GM23338 (cell line): ENCODE results near the gene PHYKPL. TPM values are rescaled to one million over a fixed set of nuclear protein-coding genes. Genes with fewer than 3 reads are reported as not detected.

ENCODE experiments used
- ATAC-seq: fragments of 200-7000 bp; cut with Tn5 transposase; 3 replicates; pipeline ENCODE4 v1.9.1; 2020
- DNase-seq: peaks from one replicate; pipeline ENCODE4 v3.0.0-alpha.2; 2015; ENCODE audit warnings: low spot score
- H2AFZ ChIP-seq: fragments of 200-600 bp; sonication (generic); 2 replicates; pipeline ENCODE4 v1.8.0; 2016; ENCODE audit warnings: antibody characterized with exemption, mild to moderate bottlenecking, moderate library complexity
- H3F3A ChIP-seq: fragments of 200-600 bp; sonication (generic); replicated peaks from 2 replicates; pipeline ENCODE4 v1.8.0; 2017; ENCODE audit warnings: antibody characterized with exemption, mixed run types, low read depth
- H3K27ac ChIP-seq: fragments of 200-600 bp; sonication (generic); 2 replicates; pipeline ENCODE4 v1.6.1; 2016; ENCODE audit warnings: low read depth
- H3K27me3 ChIP-seq: fragments of 200-600 bp; sonication (generic); 2 replicates; pipeline ENCODE4 v1.8.0; 2016; ENCODE audit warnings: mild to moderate bottlenecking, mixed run types, moderate library complexity; ENCODE audit not compliant: insufficient read depth
- H3K36me3 ChIP-seq: fragments of 200-600 bp; sonication (generic); 2 replicates; pipeline ENCODE4 v1.8.0; 2016; ENCODE audit warnings: mild to moderate bottlenecking; ENCODE audit not compliant: insufficient read depth
- H3K4me1 ChIP-seq: fragments of 200-600 bp; sonication (generic); 2 replicates; pipeline ENCODE4 v1.8.0; 2016; ENCODE audit warnings: mild to moderate bottlenecking, moderate library complexity; ENCODE audit not compliant: insufficient read depth
- H3K4me2 ChIP-seq: fragments of 200-600 bp; sonication (generic); 2 replicates; pipeline ENCODE4 v1.7.1; 2017; ENCODE audit warnings: mixed run types
- H3K4me3 ChIP-seq: fragments of 200-600 bp; sonication (generic); 2 replicates; pipeline ENCODE4 v1.6.1; 2016; ENCODE audit warnings: mixed run types
- H3K79me2 ChIP-seq: fragments of 200-600 bp; sonication (generic); replicated peaks from 2 replicates; pipeline ENCODE4 v1.8.0; 2017; ENCODE audit warnings: mild to moderate bottlenecking; ENCODE audit not compliant: insufficient read depth
- H3K9me2 ChIP-seq: fragments of 200-600 bp; sonication (generic); 2 replicates; pipeline ENCODE4 v1.8.0; 2017; ENCODE audit not compliant: insufficient read depth
- H4K20me1 ChIP-seq: fragments of 200-600 bp; sonication (generic); replicated peaks from 2 replicates; pipeline ENCODE4 v1.8.0; 2017; ENCODE audit warnings: mild to moderate bottlenecking; ENCODE audit not compliant: insufficient read depth
- H3K27ac Mint-ChIP-seq: 2 replicates; pipeline ENCODE4 v1.8.0; 2020; ENCODE audit warnings: inconsistent platforms, mild to moderate bottlenecking, moderate library complexity, mixed read lengths
- H3K27me3 Mint-ChIP-seq: 3 replicates; pipeline ENCODE4 v1.8.0; 2022; ENCODE audit warnings: low read depth, mild to moderate bottlenecking, moderate library complexity, mixed read lengths, inconsistent platforms; ENCODE audit not compliant: insufficient read depth, poor library complexity
- H3K36me3 Mint-ChIP-seq: 3 replicates; pipeline ENCODE4 v1.8.0; 2021; ENCODE audit warnings: low read depth, mild to moderate bottlenecking, inconsistent platforms, moderate library complexity, mixed read lengths
- H3K4me1 Mint-ChIP-seq: 3 replicates; pipeline ENCODE4 v1.8.0; 2020; ENCODE audit warnings: mild to moderate bottlenecking, inconsistent platforms, mixed read lengths
- H3K4me3 Mint-ChIP-seq: 3 replicates; pipeline ENCODE4 v1.8.0; 2021; ENCODE audit warnings: moderate library complexity, mild to moderate bottlenecking, inconsistent platforms, mixed read lengths
- H3K9me3 Mint-ChIP-seq: 3 replicates; pipeline ENCODE4 v1.8.0; 2020; ENCODE audit warnings: moderate library complexity, mild to moderate bottlenecking, inconsistent platforms, mixed read lengths
- CREB1 ChIP-seq: fragments of 250-450 bp; sonication (Bioruptor Pico); IDR thresholded peaks from 2 replicates; pipeline ENCODE4 v1.5.0; 2020; ENCODE audit warnings: low read depth, mild to moderate bottlenecking, moderate library complexity
- CTCF ChIP-seq, 2 experiments: fragments of 200-600 bp in 1 of 2; sonication (generic) in 1 of 2; conservative IDR thresholded peaks; 2 replicates each; pipeline versions ENCODE4 v1.5.1 to v1.6.1; 2016 to 2017; ENCODE audit warnings: antibody characterized with exemption in 2 of 2, low read depth in 2 of 2, mild to moderate bottlenecking in 2 of 2, moderate library complexity in 1 of 2
- ETS1 ChIP-seq: IDR thresholded peaks from 2 replicates; pipeline ENCODE4 v1.6.1; 2016; ENCODE audit warnings: antibody characterized with exemption
- EZH2 ChIP-seq: fragments of 200-600 bp; sonication (generic); IDR thresholded peaks from one replicate; pipeline ENCODE4 v1.8.0; 2017; ENCODE audit warnings: antibody characterized with exemption, mild to moderate bottlenecking, low read depth; ENCODE audit not compliant: unreplicated experiment
- EZH2phosphoT487 ChIP-seq: fragments of 200-600 bp; sonication (generic); IDR thresholded peaks from one replicate; pipeline ENCODE4 v1.8.1; 2018; ENCODE audit warnings: antibody characterized with exemption; ENCODE audit not compliant: unreplicated experiment
- JUNB ChIP-seq: IDR thresholded peaks from one replicate; pipeline ENCODE4 v1.6.1; 2016; ENCODE audit warnings: antibody characterized with exemption; ENCODE audit not compliant: unreplicated experiment
- NANOG ChIP-seq: IDR thresholded peaks from 2 replicates; pipeline ENCODE4 v1.6.1; 2016; ENCODE audit warnings: antibody characterized with exemption, borderline replicate concordance
- POLR2AphosphoS5 ChIP-seq: IDR thresholded peaks from 2 replicates; pipeline ENCODE4 v1.6.1; 2016; ENCODE audit warnings: antibody characterized with exemption, low read depth
- REST ChIP-seq: IDR thresholded peaks from one replicate; pipeline ENCODE4 v1.6.1; 2018; ENCODE audit warnings: antibody characterized with exemption; ENCODE audit not compliant: unreplicated experiment
- STAT1 ChIP-seq: IDR thresholded peaks from one replicate; pipeline ENCODE4 v1.6.1; 2016; ENCODE audit warnings: antibody characterized with exemption; ENCODE audit not compliant: unreplicated experiment
- ZNF114 ChIP-seq: fragments of 250-450 bp; sonication (Bioruptor Pico); IDR thresholded peaks from 2 replicates; pipeline ENCODE4 v1.5.0; 2020; ENCODE audit warnings: mild to moderate bottlenecking, moderate library complexity
- ZNF331 ChIP-seq: fragments of 250-450 bp; sonication (Bioruptor Pico); IDR thresholded peaks from 2 replicates; pipeline ENCODE4 v1.5.0; 2020; ENCODE audit warnings: low read depth, mild to moderate bottlenecking, moderate library complexity
- ZNF462 ChIP-seq: fragments of 250-450 bp; sonication (Bioruptor Pico); IDR thresholded peaks from 2 replicates; pipeline ENCODE4 v1.5.0; 2020; ENCODE audit warnings: mild to moderate bottlenecking, moderate library complexity
- polyA plus RNA-seq: library from polyadenylated mRNA; unstranded; fragments of >200 nt; fragmentation: Nextera tagmentation; extraction: Ambion mirVana; gene quantifications from 2 replicates; pipeline ENCODE4 v1.2.1, GENCODE V29; 2016
- total RNA-seq: library from RNA; depleted of rRNA; stranded (reverse); fragments of >200 nt; shearing (Covaris generic); gene quantifications from 2 replicates; pipeline ENCODE4 v1.2.3, GENCODE V29; 2014

PHYKPL gene
- total and polyA plus RNA-seq, 2 experiments from 2014 or later, result 15.9 to 20.8 TPM

- DNase-seq, result no peak
- TF ChIP-seq JUNB, result no peak
- no peak for TF ChIP-seq ETS1
- no peak for TF ChIP-seq POLR2AphosphoS5
- no peak for TF ChIP-seq CREB1 (CRISPR knock-in tag)
- no peak for TF ChIP-seq EZH2phosphoT487
- no peak for TF ChIP-seq REST
- TF ChIP-seq STAT1, result no peak
- no peak for TF ChIP-seq ZNF114 (CRISPR knock-in tag)
- no peak for TF ChIP-seq EZH2
- TF ChIP-seq ZNF331, result no peak
- no peak for TF ChIP-seq CTCF (conservative IDR thresholded peaks at IDR 0.05; ENCODE audit: low read depth in 2 of 2)
- TF ChIP-seq NANOG, result no peak
- TF ChIP-seq ZNF462 (CRISPR knock-in tag), result no peak
- peaks cover 37% of the 10 kb centered on the region for H4K20me1 ChIP-seq
Measured at GRCh38 chr5:178213748-178214151, 18.9 kb downstream of the PHYKPL start.

More at GRCh38 chr5:178213748-178214151, 18.9 kb downstream of the PHYKPL start:
- Histone ChIP-seq H3F3A (peaks cover 68% of the 10 kb centered on the region), H3K27me3 (no peaks in the 10 kb centered on the region), H3K27ac (no peak overlapping the region; the same call in 1 of the 2 replicates), H3K4me3 (no peak overlapping the region), H3K4me1 (peaks cover 7% of the 10 kb centered on the region; the same call in 1 of the 2 replicates), H2AFZ (no peak overlapping the region), H3K4me2 (no peak overlapping the region), H3K36me3 (peaks cover 44% of the 10 kb centered on the region), H3K79me2 (peaks cover 5% of the 10 kb centered on the region), H3K9me2 (no peaks in the 10 kb centered on the region)
- H3K4me1 Mint-ChIP-seq, result peaks cover 32% of the 10 kb centered on the region
- peaks cover 35% of the 10 kb centered on the region for H3K27me3 Mint-ChIP-seq
- peaks cover 93% of the 10 kb centered on the region for H3K36me3 Mint-ChIP-seq
- peak; percentile 2 for ATAC-seq
- no peak overlapping the region; the same call in 2 of the 3 replicates for H3K4me3 Mint-ChIP-seq
- H3K9me3 Mint-ChIP-seq, result no peaks in the 10 kb centered on the region
- no peak overlapping the region for H3K27ac Mint-ChIP-seq
